Rectal smooth muscle tissue (tissue), 1 donor: ENCODE measurements around the gene SH3RF3.
A peak's percentile ranks its signal among the peaks of the same experiment; 100 is the strongest.

Experiments
- H3K27ac ChIP-seq: one replicate; pipeline ENCODE4 v1.7.0; 2013; ENCODE audit warnings: low read depth, low read length, inconsistent platforms
- H3K27me3 ChIP-seq: one replicate; pipeline ENCODE4 v1.7.0; 2013; ENCODE audit warnings: low read length; ENCODE audit not compliant: control insufficient read depth, insufficient read depth
- H3K36me3 ChIP-seq: one replicate; pipeline ENCODE4 v1.7.0; 2013; ENCODE audit warnings: low read length; ENCODE audit not compliant: control insufficient read depth, insufficient read depth
- H3K4me1 ChIP-seq: one replicate; pipeline ENCODE4 v1.7.0; 2013; ENCODE audit warnings: low read length; ENCODE audit not compliant: control insufficient read depth, insufficient read depth
- H3K4me3 ChIP-seq: one replicate; pipeline ENCODE4 v1.7.0; 2013; ENCODE audit warnings: low read length
- H3K9ac ChIP-seq: one replicate; pipeline ENCODE4 v1.7.0; 2013; ENCODE audit warnings: low read length

SH3RF3 gene

DNA sequence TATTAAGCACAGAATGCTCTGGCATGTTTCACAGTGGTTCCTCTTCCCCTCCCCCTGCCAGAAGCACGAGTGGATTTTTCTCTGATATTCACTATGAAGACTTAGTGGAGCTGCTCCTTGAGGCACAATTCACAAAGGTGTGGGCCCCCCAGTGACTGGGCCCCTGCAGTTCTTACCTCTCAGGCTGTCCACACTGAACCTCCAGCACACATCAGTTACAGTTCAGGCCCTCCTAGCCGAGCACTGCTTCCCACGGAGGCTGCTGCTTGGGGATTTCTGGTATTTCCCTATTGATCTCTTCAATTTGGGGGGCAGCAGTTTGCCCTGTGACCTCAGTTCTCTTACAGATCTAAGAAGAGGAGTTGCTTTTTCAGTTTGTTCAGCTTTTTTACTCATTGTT lies 236.1 kb downstream of the SH3RF3 start:
- Histone ChIP-seq H3K9ac (no peak overlapping the region), H3K4me3 (no peak overlapping the region), H3K4me1 (no peaks in the 10 kb centered on the region), H3K27ac (no peak overlapping the region), H3K36me3 (no peaks in the 10 kb centered on the region), H3K27me3 (no peaks in the 10 kb centered on the region)

DNA sequence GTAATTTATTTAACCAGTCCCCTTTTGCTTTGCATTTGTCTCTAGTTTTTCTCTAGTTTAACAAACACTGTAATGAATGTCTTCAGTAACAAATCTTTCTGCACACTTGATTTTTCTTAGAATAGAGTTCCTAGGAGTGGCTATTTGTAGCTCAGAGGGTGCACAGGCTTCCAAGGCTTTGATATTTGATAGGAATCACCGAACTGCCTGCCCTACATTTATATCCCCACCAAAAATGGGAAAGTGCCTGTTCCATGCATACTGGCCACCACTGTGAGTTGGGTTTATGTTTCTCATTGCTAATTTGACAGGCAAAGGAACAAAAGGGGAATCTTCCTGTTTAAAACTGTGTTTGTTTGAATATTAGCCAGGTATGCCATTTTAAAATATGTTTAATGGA lies 238.7 kb downstream of the SH3RF3 start:
- no peaks in the 10 kb centered on the region for H3K27me3 ChIP-seq
- H3K9ac ChIP-seq, result no peak overlapping the region
- H3K4me3 ChIP-seq, result no peak overlapping the region
- H3K27ac ChIP-seq, result no peak overlapping the region
- peaks cover 3% of the 10 kb centered on the region for H3K36me3 ChIP-seq
- H3K4me1 ChIP-seq, result no peaks in the 10 kb centered on the region

GRCh38 chr2:109368798-109369197 lies 239.8 kb downstream of the SH3RF3 start:
- Histone ChIP-seq H3K4me3 (no peak overlapping the region), H3K27me3 (no peaks in the 10 kb centered on the region), H3K9ac (no peak overlapping the region), H3K4me1 (no peaks in the 10 kb centered on the region), H3K27ac (no peak overlapping the region), H3K36me3 (peaks cover 4% of the 10 kb centered on the region)

DNA sequence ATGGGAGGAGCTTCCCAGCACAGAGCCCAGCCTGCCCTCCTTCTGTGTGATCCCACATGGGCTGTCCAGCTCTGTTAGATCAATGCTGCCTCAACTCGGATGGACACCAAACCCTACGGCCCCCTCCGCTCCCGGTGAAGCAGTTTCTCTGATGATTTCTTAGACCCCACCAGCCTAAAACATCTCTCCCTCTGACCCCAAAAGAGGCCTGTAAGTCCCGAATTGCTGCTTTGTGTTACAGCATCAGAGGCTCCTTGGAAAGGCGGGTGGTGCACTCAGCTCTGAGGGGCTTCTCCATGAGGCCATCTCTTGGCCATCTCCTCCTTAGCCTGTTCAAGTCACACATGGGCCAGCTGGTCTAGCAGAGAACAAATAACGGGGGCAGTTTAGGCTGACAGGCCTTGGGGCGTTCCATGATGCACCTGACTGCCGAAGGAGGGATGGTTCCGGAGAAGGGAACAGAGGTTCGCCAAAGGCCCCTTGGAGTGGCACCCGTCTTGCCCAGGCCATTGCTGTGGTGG lies 240.7 kb downstream of the SH3RF3 start:
- Histone ChIP-seq H3K36me3 (peaks cover 4% of the 10 kb centered on the region), H3K9ac (no peak overlapping the region), H3K4me3 (no peak overlapping the region), H3K27ac (no peak overlapping the region), H3K4me1 (no peaks in the 10 kb centered on the region), H3K27me3 (no peaks in the 10 kb centered on the region)

DNA sequence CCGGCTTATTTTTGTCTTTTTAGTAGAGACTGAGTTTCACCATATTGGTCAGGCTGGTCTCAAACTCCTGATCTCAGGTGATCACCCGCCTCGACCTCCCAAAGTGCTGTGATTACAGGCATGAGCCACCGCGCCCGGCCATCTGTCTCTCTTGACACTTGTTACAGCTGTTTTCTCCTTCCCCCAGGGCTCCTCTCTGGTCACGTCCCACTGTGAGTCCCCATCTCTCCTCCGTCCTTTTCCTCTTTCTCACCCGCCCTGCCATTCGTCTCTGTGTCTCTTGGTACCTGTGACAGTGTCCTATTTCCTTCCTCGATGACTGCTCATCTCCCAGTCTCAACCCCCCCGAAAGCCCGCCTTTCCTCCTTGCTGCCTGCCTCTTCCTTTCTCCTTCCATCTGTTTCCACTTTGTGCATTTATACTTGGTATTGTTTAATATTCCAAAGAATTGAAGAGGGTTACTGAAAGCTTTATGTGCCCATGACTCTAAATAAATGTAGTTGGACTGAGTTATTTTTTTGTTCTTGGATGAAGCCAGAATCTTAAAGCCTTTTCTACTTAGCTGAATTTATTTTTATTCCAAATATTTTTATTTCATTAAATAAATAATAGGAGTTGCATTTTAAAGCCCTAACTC lies 241.5 kb downstream of the SH3RF3 start:
- Histone ChIP-seq H3K27ac (no peak overlapping the region), H3K36me3 (peaks cover 4% of the 10 kb centered on the region), H3K4me3 (no peak overlapping the region), H3K27me3 (no peaks in the 10 kb centered on the region), H3K9ac (no peak overlapping the region), H3K4me1 (no peaks in the 10 kb centered on the region)

- Histone ChIP-seq H3K36me3 (peaks cover 4% of the 10 kb centered on the region), H3K27me3 (no peaks in the 10 kb centered on the region), H3K4me1 (no peaks in the 10 kb centered on the region), H3K9ac (no peak overlapping the region), H3K4me3 (no peak overlapping the region), H3K27ac (no peak overlapping the region)
These were observed 242.6 kb downstream of the SH3RF3 start for GRCh38 chr2:109371481-109372170.

DNA sequence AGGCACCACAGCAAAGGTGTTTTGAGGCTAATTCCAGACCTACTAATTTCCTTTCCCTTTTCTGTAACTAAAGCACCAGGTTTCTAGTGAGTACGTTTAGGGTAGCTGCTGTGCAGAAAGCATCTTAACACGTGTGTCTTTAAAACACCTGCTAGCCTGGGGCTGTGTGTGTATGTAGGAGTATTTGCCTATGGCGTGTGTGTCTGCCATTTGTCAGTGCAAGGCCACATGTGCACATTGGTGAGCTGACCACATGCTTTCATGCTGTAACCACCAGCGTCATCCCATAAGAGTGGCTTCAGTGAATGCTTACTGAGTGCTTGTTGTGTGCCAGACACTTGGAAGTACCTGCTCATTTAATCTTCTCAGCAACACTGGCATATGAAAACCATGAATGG lies 243.2 kb downstream of the SH3RF3 start:
- Histone ChIP-seq H3K27ac (no peak overlapping the region), H3K4me3 (peak overlapping the region; percentile 20), H3K4me1 (no peaks in the 10 kb centered on the region), H3K9ac (no peak overlapping the region), H3K36me3 (peaks cover 4% of the 10 kb centered on the region), H3K27me3 (no peaks in the 10 kb centered on the region)

GRCh38 chr2:109372614-109373013 lies 243.6 kb downstream of the SH3RF3 start:
- H3K27me3 ChIP-seq, result no peaks in the 10 kb centered on the region
- H3K4me3 ChIP-seq, result peak overlapping the region; percentile 20
- H3K36me3 ChIP-seq, result peaks cover 4% of the 10 kb centered on the region
- no peak overlapping the region for H3K27ac ChIP-seq
- H3K9ac ChIP-seq, result no peak overlapping the region
- no peaks in the 10 kb centered on the region for H3K4me1 ChIP-seq

GRCh38 chr2:109373791-109374547 lies 245.0 kb downstream of the SH3RF3 start:
- Histone ChIP-seq H3K4me1 (no peaks in the 10 kb centered on the region), H3K36me3 (peaks cover 4% of the 10 kb centered on the region), H3K27me3 (no peaks in the 10 kb centered on the region), H3K27ac (no peak overlapping the region), H3K4me3 (no peak overlapping the region), H3K9ac (no peak overlapping the region)

GRCh38 chr2:109374548-109375130 lies 245.6 kb downstream of the SH3RF3 start:
- H3K27ac ChIP-seq, result no peak overlapping the region
- no peak overlapping the region for H3K9ac ChIP-seq
- no peak overlapping the region for H3K4me3 ChIP-seq
- H3K27me3 ChIP-seq, result no peaks in the 10 kb centered on the region
- H3K4me1 ChIP-seq, result no peaks in the 10 kb centered on the region
- peaks cover 4% of the 10 kb centered on the region for H3K36me3 ChIP-seq

GRCh38 chr2:109375131-109375561 lies 246.1 kb downstream of the SH3RF3 start:
- H3K4me3 ChIP-seq, result no peak overlapping the region
- H3K36me3 ChIP-seq, result peaks cover 4% of the 10 kb centered on the region
- no peaks in the 10 kb centered on the region for H3K27me3 ChIP-seq
- H3K4me1 ChIP-seq, result no peaks in the 10 kb centered on the region
- H3K27ac ChIP-seq, result no peak overlapping the region
- H3K9ac ChIP-seq, result no peak overlapping the region

- Histone ChIP-seq H3K36me3 (peaks cover 4% of the 10 kb centered on the region), H3K4me1 (no peaks in the 10 kb centered on the region), H3K27me3 (no peaks in the 10 kb centered on the region), H3K4me3 (no peak overlapping the region), H3K27ac (no peak overlapping the region), H3K9ac (no peak overlapping the region)
These were observed 246.7 kb downstream of the SH3RF3 start for GRCh38 chr2:109375656-109376055.
